GM10266 (cell line): ENCODE results near the gene OSTN.

Experiments
- DNase-seq: peaks from one replicate; pipeline ENCODE4 v3.0.0; 2012; ENCODE audit errors: extremely low spot score
- TF ChIP-seq, protein P1 (sequence below): IDR thresholded peaks from 2 replicates; pipeline ENCODE4 v1.5.1; 2012; ENCODE audit warnings: mild to moderate bottlenecking, low read depth; ENCODE audit not compliant: control insufficient read depth, insufficient read depth; ENCODE audit errors: missing control alignments

The OSTN gene

DNA sequence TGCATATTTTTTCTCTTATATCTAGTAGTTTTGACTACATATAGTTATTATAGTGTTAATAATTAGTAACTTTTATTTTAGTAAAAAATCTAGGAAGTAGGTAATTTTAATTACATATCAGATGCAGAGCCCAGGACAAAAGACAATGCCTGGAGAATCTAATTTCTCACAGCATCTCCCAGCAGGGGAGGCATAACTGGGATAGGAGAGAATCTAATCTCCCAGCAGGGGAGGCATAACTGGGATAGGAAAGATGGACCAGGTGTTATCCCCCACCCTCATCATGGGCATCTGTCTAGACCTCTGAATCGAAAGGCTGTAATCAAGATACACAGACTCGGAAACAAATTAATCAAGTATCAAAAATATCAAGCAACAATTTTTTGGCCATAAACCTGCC lies 58.2 kb downstream of the OSTN start:
- TF ChIP-seq, protein P1, sequence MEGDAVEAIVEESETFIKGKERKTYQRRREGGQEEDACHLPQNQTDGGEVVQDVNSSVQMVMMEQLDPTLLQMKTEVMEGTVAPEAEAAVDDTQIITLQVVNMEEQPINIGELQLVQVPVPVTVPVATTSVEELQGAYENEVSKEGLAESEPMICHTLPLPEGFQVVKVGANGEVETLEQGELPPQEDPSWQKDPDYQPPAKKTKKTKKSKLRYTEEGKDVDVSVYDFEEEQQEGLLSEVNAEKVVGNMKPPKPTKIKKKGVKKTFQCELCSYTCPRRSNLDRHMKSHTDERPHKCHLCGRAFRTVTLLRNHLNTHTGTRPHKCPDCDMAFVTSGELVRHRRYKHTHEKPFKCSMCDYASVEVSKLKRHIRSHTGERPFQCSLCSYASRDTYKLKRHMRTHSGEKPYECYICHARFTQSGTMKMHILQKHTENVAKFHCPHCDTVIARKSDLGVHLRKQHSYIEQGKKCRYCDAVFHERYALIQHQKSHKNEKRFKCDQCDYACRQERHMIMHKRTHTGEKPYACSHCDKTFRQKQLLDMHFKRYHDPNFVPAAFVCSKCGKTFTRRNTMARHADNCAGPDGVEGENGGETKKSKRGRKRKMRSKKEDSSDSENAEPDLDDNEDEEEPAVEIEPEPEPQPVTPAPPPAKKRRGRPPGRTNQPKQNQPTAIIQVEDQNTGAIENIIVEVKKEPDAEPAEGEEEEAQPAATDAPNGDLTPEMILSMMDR: no peak
- DNase-seq: no peak

DNA sequence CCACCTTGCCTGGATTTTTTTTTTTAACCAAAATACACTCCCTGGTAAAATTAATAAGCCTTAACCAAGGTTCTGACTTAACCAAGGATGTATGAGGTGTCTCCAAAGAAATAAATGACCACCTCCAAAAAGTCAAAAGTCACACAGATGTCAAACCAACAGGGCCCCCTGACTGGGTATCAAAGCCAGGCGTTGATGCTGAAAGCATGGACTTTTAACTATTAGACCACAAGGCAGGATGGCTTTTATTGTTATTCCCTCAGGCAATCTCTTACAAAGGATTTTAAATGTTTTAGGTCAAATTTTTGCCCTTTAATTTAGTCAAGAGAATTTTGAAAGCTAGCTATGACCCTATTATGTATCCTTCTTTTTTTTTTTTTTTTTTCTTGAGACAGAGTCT lies 60.4 kb downstream of the OSTN start:
- no peak for DNase-seq
- TF ChIP-seq, protein P1: no peak

DNA sequence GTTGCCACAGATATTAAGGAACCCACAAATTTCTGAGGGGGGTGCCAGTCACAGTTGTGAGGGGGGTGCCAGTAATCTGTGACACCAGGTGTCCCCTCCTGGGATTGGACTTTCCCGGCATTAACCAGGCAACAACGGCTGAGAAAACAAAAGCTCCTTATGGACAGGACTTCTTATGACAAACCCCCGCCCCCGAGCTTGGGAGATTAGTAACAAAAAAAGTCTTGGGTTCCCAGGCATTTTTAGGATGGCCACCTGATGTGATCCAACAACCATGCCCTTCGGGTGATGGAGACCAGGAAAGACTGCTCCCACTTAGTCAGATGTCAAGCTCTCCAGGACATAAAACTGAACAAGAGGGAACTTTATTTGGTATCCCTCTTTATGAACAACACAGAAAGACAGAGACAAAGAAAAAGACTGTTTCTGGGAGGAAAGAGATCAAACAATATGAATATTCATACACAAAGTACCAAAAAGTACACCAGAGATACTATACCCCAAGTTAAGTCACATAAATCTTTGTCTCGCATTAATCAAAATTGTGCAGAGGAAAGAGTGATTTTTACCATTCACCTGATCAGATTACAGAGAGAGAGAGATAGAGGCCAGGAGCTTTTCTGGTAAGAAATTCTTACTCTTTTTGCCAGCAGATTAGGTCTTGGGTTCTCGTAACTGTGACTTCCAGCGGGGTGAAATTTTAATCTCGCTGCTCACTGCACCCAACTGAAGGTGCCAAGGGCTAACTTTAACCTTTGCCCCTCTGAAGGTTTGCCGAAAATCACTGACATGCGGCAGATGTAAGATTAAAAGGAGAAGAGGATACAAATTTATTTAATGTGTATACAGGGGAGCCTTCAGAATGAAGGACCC lies 61.6 kb downstream of the OSTN start:
- no peak for DNase-seq
- TF ChIP-seq, protein P1: no peak

DNA sequence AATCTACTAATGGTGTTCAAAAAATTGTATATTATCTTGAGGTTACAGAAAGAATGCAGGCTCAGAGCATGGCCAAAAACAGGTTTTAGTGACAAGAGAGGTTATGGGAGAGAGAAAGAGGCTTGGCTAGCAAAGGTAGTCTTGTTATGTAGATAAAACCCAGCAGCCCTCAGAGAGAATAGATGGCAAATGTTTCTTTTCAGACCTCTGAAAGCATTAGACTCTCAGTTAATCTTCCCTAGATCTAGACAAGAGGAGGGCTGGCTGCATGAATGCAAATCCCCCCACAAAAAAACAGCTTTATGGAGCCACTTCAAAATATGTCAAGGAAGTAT lies 62.2 kb downstream of the OSTN start:
- no peak for DNase-seq
- TF ChIP-seq, protein P1: no peak

DNA sequence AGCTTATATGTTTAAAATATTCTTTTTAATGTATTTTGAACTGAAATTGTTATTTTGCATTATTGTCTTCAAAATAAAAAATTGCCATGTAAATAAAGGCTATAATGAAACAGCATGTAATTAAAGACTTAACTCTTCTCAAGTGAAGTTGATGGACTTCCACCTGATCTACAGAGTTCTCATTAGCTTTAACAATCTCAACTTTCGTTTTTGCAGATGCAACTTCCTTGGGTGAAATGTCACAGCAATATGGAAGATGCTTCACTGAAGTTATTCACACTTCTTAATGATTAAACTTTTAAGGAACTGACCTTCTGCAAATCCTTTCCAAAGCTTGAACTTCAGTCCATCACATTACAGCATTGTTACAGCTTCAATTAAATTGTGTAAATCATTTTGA lies 63.6 kb downstream of the OSTN start:
- DNase-seq: peak; percentile 26
- TF ChIP-seq, protein P1: no peak

DNA sequence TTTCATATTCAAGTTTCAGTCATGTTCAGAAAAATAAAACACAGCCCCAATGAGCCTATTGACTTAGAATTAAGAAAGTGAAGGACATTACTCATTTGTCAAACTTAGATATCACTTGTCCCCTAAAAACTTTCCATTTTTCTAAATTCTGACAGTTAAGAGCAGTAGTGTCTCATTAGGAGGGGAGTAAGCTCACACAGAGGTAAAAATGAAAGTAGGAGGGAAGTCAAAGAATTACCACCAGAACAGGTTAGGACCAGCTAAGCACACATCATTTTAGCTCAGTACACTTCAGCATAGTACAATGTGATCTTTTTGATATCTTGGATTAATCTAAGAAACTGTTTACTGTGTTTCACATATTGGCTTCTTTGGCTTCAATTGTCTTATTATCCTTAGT lies 64.3 kb downstream of the OSTN start:
- peak; percentile 45 for DNase-seq
- TF ChIP-seq, protein P1: no peak

DNA sequence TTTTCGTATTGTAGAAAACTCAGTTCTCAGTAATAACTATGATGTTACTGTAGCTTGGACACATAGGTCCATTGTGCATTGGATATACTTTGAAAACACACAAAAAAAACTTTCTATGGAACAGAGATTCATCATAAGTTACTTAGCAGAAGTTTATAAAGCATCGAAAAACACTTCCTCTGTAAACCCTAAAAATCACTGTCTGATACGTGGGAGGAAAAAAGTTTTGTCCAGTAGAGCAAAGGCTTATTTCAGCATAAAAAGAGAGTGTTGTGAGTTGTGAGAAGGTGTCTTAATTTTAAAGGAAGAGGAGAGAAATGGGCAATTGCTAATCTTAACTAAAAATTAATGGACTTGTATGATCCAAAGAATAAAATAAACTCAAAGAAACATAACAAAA lies 64.8 kb downstream of the OSTN start:
- TF ChIP-seq, protein P1: no peak
- DNase-seq: no peak
